Measurements from ENCODE around the gene MAPK12. TPM values are rescaled to one million over a fixed set of nuclear protein-coding genes. Genes with fewer than 3 reads are reported as not detected.

Gene MAPK12
- total RNA-seq, 4 donors from 2014 or later: 10.3 to 41.4 (median 28.3) TPM

DNA sequence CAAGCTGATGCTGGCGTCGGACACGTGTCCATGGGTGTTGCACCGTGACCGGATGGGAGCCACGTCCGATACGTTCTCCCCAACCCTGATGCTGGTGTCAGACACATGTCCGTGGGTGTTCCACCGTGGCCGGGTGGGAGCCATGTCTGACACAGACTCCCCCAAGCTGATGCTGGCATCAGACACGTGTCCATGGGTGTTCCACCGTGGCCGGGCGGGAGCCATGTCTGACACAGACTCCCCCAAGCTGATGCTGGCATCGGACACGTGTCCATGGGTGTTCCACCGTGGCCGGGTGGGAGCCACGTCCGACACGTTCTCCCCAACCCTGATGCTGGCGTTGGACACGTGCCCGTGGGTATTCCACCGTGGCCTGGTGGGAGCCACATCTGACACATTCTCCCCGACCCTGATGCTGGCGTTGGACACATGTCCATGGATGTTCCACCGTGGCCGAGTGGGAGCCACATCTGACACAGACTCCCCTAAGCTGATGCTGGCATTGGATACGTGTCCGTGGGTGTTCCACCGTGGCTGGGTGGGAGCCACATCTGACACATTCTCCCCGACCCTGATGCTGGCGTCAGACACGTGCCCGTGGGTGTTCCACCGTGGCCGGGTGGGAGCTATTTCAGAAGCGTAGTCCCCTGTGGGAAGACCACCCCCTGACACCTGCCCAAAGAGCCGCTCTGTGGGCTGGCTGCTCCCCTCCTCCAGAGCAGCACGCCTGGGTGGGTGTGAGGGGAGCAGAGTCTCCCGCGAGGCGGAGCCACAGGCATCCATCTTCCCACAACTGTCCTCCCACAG, 40.7 kb downstream of the MAPK12 start:
- H3K9me3 ChIP-seq: no peaks in the 10 kb centered on the region
- no peak for TF ChIP-seq POLR2A (IDR thresholded peaks at IDR 0.05)
- no peak for TF ChIP-seq CTCF (IDR thresholded peaks at IDR 0.05)
- no peaks in the 10 kb centered on the region for H3K27me3 ChIP-seq
- DNase-seq: no peak
- intact Hi-C loops (cut with DNase I; ENCODE audit: low total_unique reads): no loop called here
- no peak overlapping the region for H3K4me3 ChIP-seq
- no peaks in the 10 kb centered on the region for H3K36me3 ChIP-seq
- no peak overlapping the region for H3K27ac ChIP-seq
- no peaks in the 10 kb centered on the region for H3K4me1 ChIP-seq

- Histone ChIP-seq H3K27me3 (no peaks in the 10 kb centered on the region), H3K9me3 (no peaks in the 10 kb centered on the region), H3K27ac (no peak overlapping the region), H3K4me3 (no peak overlapping the region), H3K4me1 (no peaks in the 10 kb centered on the region), H3K36me3 (no peaks in the 10 kb centered on the region)
- intact Hi-C loops (cut with DNase I; ENCODE audit: low total_unique reads): no loop called here
- no peak for DNase-seq
- TF ChIP-seq CTCF (IDR thresholded peaks at IDR 0.05) (no peak), POLR2A (IDR thresholded peaks at IDR 0.05) (no peak)
Measured at GRCh38 chr22:50219800-50220602, 41.5 kb downstream of the MAPK12 start.

- intact Hi-C loops (cut with DNase I; ENCODE audit: low total_unique reads): no loop called here
- Histone ChIP-seq H3K9me3 (no peaks in the 10 kb centered on the region), H3K4me3 (no peak overlapping the region), H3K4me1 (no peaks in the 10 kb centered on the region), H3K27me3 (no peaks in the 10 kb centered on the region), H3K27ac (no peak overlapping the region), H3K36me3 (no peaks in the 10 kb centered on the region)
- peak; percentile 82 for DNase-seq
- TF ChIP-seq CTCF (IDR thresholded peaks at IDR 0.05): no peak
Measured at GRCh38 chr22:50218996-50219727, 42.3 kb downstream of the MAPK12 start.

DNA sequence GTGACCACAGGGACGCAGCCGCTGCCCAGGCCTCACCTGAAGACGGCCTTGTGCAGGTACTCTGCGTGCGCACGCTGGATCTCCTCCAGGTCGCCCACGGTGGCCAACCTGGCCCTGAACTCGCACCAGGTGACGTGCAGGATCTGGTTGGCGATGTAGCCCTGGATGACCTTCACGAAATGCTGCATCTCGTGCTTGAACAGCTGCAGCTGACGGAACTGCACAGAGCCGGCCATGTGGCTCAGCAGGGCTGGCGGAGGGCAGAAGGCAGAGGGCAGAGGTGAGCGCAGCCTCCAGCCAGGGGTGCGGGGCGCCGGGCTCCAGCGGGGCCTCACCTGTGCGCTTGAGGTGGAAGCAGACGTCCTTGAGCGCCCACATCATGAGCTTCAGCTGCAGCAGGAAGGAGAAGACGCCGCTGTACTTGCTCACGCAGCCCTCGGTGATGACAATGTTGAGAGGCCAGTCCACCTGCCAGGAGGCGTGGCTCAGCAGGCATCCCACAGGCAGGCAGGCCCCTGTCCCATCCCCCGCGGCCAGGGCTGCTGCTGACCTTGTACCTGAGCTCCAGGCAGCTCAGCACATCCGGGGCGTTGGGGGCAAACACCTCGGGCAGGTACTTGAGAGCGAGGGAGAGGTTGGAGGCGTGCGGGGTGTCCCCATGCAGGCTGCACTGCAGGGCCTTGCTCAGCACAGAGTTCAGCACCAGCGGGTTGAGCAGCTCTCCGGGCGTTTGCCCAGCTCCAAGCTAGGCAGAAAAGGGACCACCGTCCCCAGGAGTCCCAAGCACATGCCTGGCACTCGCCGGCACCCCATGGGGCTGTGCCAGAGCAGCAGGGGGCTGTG, 43.1 kb downstream of the MAPK12 start:
- TF ChIP-seq POLR2A (IDR thresholded peaks at IDR 0.05): no peak
- TF ChIP-seq CTCF (IDR thresholded peaks at IDR 0.05): no peak
- H3K36me3 ChIP-seq: no peaks in the 10 kb centered on the region
- H3K4me1 ChIP-seq: no peaks in the 10 kb centered on the region
- H3K27ac ChIP-seq: no peak overlapping the region
- DNase-seq: no peak
- no peaks in the 10 kb centered on the region for H3K9me3 ChIP-seq
- H3K27me3 ChIP-seq: no peaks in the 10 kb centered on the region
- intact Hi-C loops (cut with DNase I; ENCODE audit: low total_unique reads): no loop called here
- H3K4me3 ChIP-seq: no peak overlapping the region
